Activated B cell treated with CpG ODN at 0.5 μM for 24 hours (primary cell): Measurements from ENCODE around the gene ZNF611. TPM values are rescaled to one million over a fixed set of nuclear protein-coding genes. Genes with fewer than 3 reads are reported as not detected.
"Not testable (repeated sequence)": the region's sequence is repeated elsewhere in the genome, so short reads cannot be mapped to it uniquely, and the experiment has no call there.

Source experiments
- ATAC-seq: fragments of 200-7000 bp; cut with Tn5 transposase; one replicate; pipeline ENCODE4 v1.10.0; 2021; ENCODE audit warnings: low read depth, mild to moderate bottlenecking, moderate library complexity
- CTCF ChIA-PET: fragments of 350-600 bp; sonication (Branson Sonifier 250); formaldehyde crosslinking; loops from one replicate; lab custom pipeline; 2021; ENCODE audit warnings: antibody characterized with exemption; lab: Charles Lee
- POLR2A ChIA-PET: fragments of 350-600 bp; sonication (Branson Sonifier 250); formaldehyde crosslinking; loops from one replicate; lab custom pipeline; 2021; ENCODE audit warnings: antibody characterized with exemption; lab: Charles Lee
- DNase-seq: peaks from one replicate; pipeline ENCODE4 v3.0.0; 2022
- H3K27ac Mint-ChIP-seq: one replicate; pipeline ENCODE4 v1.8.0; 2020; ENCODE audit warnings: mixed read lengths
- H3K27me3 Mint-ChIP-seq: one replicate; pipeline ENCODE4 v1.8.0; 2021; ENCODE audit warnings: mixed read lengths
- H3K36me3 Mint-ChIP-seq: one replicate; pipeline ENCODE4 v1.8.0; 2021; ENCODE audit warnings: low read depth, mixed read lengths
- H3K4me1 Mint-ChIP-seq: one replicate; pipeline ENCODE4 v1.8.0; 2021; ENCODE audit warnings: mixed read lengths
- H3K4me3 Mint-ChIP-seq: one replicate; pipeline ENCODE4 v1.8.0; 2020; ENCODE audit warnings: mild to moderate bottlenecking, mixed read lengths
- H3K9me3 Mint-ChIP-seq: one replicate; pipeline ENCODE4 v1.8.0; 2020; ENCODE audit warnings: mixed read lengths
- intact Hi-C: fragments of 100-400 bp; cut with micrococcal nuclease; formaldehyde crosslinking; loops from one replicate; pipeline ENCODE4 v1.15.1; 2024
- total RNA-seq: library from RNA; stranded (reverse); gene quantifications from 2 replicates; pipeline ENCODE4 v1.2.3, GENCODE V29; 2022
- TF ChIP-seq, protein P1 (sequence below): fragments of 200-600 bp; IDR thresholded peaks from one replicate; pipeline ENCODE4 v1.8.0; 2022; ENCODE audit warnings: antibody characterized with exemption, mild to moderate bottlenecking

Gene ZNF611
- total RNA-seq, 1 donor from 2014 or later = 41.9 TPM

DNA sequence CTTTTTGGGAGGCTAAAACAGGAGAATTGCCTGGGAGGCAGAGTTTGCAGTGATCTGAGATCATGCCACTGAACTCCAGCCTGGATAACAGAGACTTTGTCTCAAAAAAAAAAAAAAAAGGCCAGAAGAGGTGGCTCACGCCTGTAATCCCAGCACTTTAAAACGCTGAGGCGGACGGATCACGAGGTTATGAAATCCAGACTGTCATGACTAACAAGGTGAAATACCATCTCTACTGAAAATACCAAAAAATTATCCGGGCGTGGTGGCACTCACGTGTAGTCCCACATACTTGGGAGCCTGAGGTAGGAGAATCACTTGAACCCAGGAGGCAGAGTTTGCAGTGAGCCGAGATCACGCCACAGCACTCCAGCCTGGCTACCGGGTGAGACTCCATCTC is 39.9 kb downstream of the ZNF611 start:
- Mint-ChIP-seq H3K36me3 (peaks cover 5% of the 10 kb centered on the region), H3K4me1 (peaks cover 23% of the 10 kb centered on the region), H3K27ac (no peak overlapping the region), H3K9me3 (peaks cover 2% of the 10 kb centered on the region), H3K27me3 (no peaks in the 10 kb centered on the region), H3K4me3 (no peak overlapping the region)
- POLR2A ChIA-PET = interaction anchor here (0.6 to 0.7 kb wide), 2 partner anchors 57 to 96 kb away, joined by 3 to 8 read pairs; no protein-coding TSS in a partner anchor
- TF ChIP-seq, protein P1, sequence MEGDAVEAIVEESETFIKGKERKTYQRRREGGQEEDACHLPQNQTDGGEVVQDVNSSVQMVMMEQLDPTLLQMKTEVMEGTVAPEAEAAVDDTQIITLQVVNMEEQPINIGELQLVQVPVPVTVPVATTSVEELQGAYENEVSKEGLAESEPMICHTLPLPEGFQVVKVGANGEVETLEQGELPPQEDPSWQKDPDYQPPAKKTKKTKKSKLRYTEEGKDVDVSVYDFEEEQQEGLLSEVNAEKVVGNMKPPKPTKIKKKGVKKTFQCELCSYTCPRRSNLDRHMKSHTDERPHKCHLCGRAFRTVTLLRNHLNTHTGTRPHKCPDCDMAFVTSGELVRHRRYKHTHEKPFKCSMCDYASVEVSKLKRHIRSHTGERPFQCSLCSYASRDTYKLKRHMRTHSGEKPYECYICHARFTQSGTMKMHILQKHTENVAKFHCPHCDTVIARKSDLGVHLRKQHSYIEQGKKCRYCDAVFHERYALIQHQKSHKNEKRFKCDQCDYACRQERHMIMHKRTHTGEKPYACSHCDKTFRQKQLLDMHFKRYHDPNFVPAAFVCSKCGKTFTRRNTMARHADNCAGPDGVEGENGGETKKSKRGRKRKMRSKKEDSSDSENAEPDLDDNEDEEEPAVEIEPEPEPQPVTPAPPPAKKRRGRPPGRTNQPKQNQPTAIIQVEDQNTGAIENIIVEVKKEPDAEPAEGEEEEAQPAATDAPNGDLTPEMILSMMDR = no peak
- intact Hi-C loops = loop anchor here (10.0 kb wide), 1 partner anchor 90 kb away; the partner anchor contains the start of gene ZNF600
- CTCF ChIA-PET = no interaction called here
- ATAC-seq (no peak), DNase-seq (no peak)

DNA sequence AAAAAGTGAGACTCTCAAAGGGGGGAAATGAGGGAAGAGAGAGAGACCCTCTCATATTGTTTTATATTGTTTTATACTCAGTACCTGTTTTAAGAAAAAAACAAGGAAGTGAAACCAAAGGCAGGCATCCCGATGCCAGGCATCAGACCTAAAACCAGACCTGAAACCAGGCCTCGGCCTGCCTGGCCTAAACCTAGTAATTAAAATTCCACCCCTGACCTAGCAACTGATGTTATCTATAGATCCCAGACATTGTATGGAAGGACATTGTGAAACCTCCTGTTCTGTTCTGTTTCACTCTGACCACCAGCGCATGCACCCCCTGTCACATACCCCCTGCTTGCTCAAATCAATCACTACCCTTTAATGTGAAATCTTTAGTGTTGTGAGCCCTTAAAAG is 40.6 kb downstream of the ZNF611 start:
- DNase-seq, CTCF ChIA-PET, ATAC-seq, H3K4me3 Mint-ChIP-seq, H3K36me3 Mint-ChIP-seq, H3K27ac Mint-ChIP-seq, H3K27me3 Mint-ChIP-seq, H3K9me3 Mint-ChIP-seq: not testable (repeated sequence)
- H3K4me1 Mint-ChIP-seq = peaks cover 27% of the 10 kb centered on the region
- intact Hi-C loops = loop anchor here (10.0 kb wide), 1 partner anchor 91 kb away; the partner anchor contains the start of gene ZNF600
- POLR2A ChIA-PET = interaction anchor here (0.7 kb wide), 1 partner anchor 96 kb away, joined by 8 read pairs; no protein-coding TSS in a partner anchor

DNA sequence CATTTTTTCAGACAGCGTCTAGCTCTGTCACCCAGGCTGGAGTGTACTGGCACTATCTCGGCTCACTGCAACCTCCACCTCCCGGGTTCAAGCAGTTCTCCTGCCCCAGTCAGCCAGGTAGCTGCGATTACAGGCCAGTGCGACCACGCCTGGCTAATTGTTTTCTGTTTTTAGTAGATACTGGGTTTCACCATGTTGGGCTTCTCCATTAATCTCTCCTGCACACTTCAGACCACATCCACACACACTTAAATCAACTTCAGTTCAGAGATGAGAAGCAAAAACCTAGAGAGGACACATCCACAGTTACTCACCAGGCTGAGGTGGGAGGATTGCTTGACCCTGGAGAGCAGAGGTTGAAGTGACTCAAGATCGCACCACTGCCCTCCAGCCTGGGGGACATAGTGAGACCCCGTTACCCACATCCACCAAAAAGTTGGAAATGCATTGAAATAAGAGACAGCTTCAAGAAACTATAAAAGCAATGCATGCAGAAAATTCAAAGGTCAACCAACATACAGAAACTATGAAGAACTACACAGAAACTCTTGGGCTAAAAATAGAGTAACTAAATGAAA is 42.3 kb downstream of the ZNF611 start:
- POLR2A ChIA-PET = no interaction called here

DNA sequence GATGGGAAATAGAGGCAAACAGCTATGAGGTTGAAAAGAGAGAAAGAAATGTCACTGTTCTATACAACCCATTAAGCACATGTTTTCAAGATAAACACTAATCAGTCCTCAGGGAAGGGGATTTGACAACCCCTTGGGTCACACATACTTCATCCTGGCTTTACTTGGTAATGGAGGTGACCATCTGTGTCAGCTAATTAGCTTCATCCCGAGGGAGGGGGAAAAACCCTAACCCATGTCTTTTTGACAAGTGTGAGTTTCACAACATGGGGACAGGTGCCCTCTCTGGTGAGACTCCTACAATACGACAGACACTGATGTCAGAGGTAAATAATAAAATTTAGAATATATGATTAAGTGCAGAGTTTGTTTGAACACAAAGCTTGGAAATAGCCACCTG is 43.1 kb downstream of the ZNF611 start:
- H3K36me3 Mint-ChIP-seq = peaks cover 6% of the 10 kb centered on the region
- no peak for ATAC-seq
- POLR2A ChIA-PET = no interaction called here
- CTCF ChIA-PET = no interaction called here
- H3K9me3 Mint-ChIP-seq = peaks cover 2% of the 10 kb centered on the region
- no peaks in the 10 kb centered on the region for H3K27me3 Mint-ChIP-seq
- peak overlapping the region; percentile 98 for H3K4me3 Mint-ChIP-seq
- TF ChIP-seq, protein P1 = no peak
- intact Hi-C loops = loop anchor here (2.0 to 10.0 kb wide), 2 partner anchors 43 to 93 kb away; partner anchors contain the start of genes ZNF600 and ZNF611
- no peak for DNase-seq
- H3K4me1 Mint-ChIP-seq = peaks cover 36% of the 10 kb centered on the region
- no peak overlapping the region for H3K27ac Mint-ChIP-seq

More for the DNA sequence above, 42.3 kb downstream of the ZNF611 start:
- Mint-ChIP-seq H3K27me3 (no peaks in the 10 kb centered on the region), H3K4me1 (peaks cover 36% of the 10 kb centered on the region), H3K4me3 (no peak overlapping the region), H3K36me3 (peaks cover 6% of the 10 kb centered on the region), H3K27ac (peak overlapping the region; percentile 46), H3K9me3 (peaks cover 2% of the 10 kb centered on the region)
- TF ChIP-seq, protein P1 = no peak
- ATAC-seq = no peak
- no peak for DNase-seq
- CTCF ChIA-PET = no interaction called here
- intact Hi-C loops = loop anchor here (10.0 kb wide), 1 partner anchor 92 kb away; the partner anchor contains the start of gene ZNF600

DNA sequence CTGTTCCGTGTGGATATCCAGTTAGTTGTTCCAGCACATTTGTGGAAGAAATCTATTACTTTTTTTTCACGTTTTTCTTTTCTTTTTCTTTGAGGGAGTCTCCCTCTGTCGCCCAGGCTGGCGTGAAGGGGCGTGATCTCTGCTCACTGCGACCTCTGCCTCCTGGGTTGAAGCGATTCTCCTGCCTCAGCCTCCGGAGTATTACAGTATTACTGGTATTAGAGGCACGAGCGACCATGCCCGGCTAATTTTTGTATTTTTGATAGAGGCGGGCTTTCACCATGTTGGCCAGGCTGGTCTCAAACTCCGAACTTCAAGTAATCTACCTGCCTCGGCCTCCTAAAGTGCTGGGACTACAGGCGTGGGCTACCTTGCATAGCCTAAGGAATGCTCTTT is 43.6 kb downstream of the ZNF611 start:
- Mint-ChIP-seq H3K27ac (peak overlapping the region; percentile 93), H3K4me3 (peak overlapping the region; percentile 98), H3K27me3 (no peaks in the 10 kb centered on the region), H3K4me1 (peaks cover 36% of the 10 kb centered on the region), H3K36me3 (peaks cover 6% of the 10 kb centered on the region), H3K9me3 (peaks cover 2% of the 10 kb centered on the region)
- intact Hi-C loops = loop anchor here (2.0 to 10.0 kb wide), 2 partner anchors 44 to 94 kb away; partner anchors contain the start of genes ZNF600 and ZNF611
- ATAC-seq (no peak), DNase-seq (no peak)
- POLR2A ChIA-PET = no interaction called here
- CTCF ChIA-PET = no interaction called here
- TF ChIP-seq, protein P1 = no peak
